ENCODE results near the gene OLR1.
A peak's percentile ranks its signal among the peaks of the same experiment; 100 is the strongest.

OLR1 gene

GRCh38 chr12:10153271-10154144, 18.4 kb downstream of the OLR1 start:
- peak; percentile 72 for DNase-seq (ENCODE audit: low spot score)

GRCh38 chr12:10151621-10152020, 20.3 kb downstream of the OLR1 start:
- DNase-seq (ENCODE audit: low spot score): no peak

GRCh38 chr12:10147714-10148403, 24.1 kb downstream of the OLR1 start:
- DNase-seq (ENCODE audit: low spot score): no peak

- no peak for DNase-seq (ENCODE audit: low spot score)
Measured at GRCh38 chr12:10142976-10143589, 28.8 kb downstream of the OLR1 start.

GRCh38 chr12:10140001-10140400, 31.9 kb downstream of the OLR1 start:
- peak; percentile 31 for DNase-seq (ENCODE audit: low spot score)

- no peak for DNase-seq (ENCODE audit: low spot score)
Measured at GRCh38 chr12:10136637-10137205, 35.2 kb downstream of the OLR1 start.

- no peak for DNase-seq (ENCODE audit: low spot score)
Measured at GRCh38 chr12:10135126-10135525, 36.8 kb downstream of the OLR1 start.

- DNase-seq (ENCODE audit: low spot score): no peak
Measured at GRCh38 chr12:10132850-10133370, 39.0 kb downstream of the OLR1 start.

GRCh38 chr12:10131111-10131690, 40.7 kb downstream of the OLR1 start:
- DNase-seq (ENCODE audit: low spot score): no peak

- DNase-seq (ENCODE audit: low spot score): no peak
Measured at GRCh38 chr12:10130042-10130441, 41.9 kb downstream of the OLR1 start, which contains the start of gene CLEC7A. CLEC7A (minus strand) TSS chr12:10130199; CDS start chr12:10130082, 117 bp downstream.

- DNase-seq (ENCODE audit: low spot score): no peak
Measured at GRCh38 chr12:10128687-10129086, 43.2 kb downstream of the OLR1 start.

- DNase-seq (ENCODE audit: low spot score): no peak
Measured at GRCh38 chr12:10126413-10126812, 45.5 kb downstream of the OLR1 start.

- DNase-seq (ENCODE audit: low spot score): no peak
Measured at GRCh38 chr12:10122689-10123088, 49.2 kb downstream of the OLR1 start.

- DNase-seq (ENCODE audit: low spot score): no peak
Measured at GRCh38 chr12:10121278-10121677, 50.7 kb downstream of the OLR1 start.

- no peak for DNase-seq (ENCODE audit: low spot score)
Measured at GRCh38 chr12:10119066-10119465, 52.9 kb downstream of the OLR1 start.

- DNase-seq (ENCODE audit: low spot score): no peak
Measured at GRCh38 chr12:10115890-10116289, 56.0 kb downstream of the OLR1 start.

- DNase-seq (ENCODE audit: low spot score): no peak
Measured at GRCh38 chr12:10115311-10115710, 56.6 kb downstream of the OLR1 start.

GRCh38 chr12:10113920-10114319, 58.0 kb downstream of the OLR1 start:
- no peak for DNase-seq (ENCODE audit: low spot score)

- no peak for DNase-seq (ENCODE audit: low spot score)
Measured at GRCh38 chr12:10113075-10113474, 58.9 kb downstream of the OLR1 start.

- no peak for DNase-seq (ENCODE audit: low spot score)
Measured at GRCh38 chr12:10111451-10111850, 60.5 kb downstream of the OLR1 start.

GRCh38 chr12:10110256-10110844, 61.6 kb downstream of the OLR1 start:
- DNase-seq (ENCODE audit: low spot score): no peak

Measured in hematopoietic multipotent progenitor cell treated with erythropoietin and hydrocortisone succinate and interleukin-3 and kit ligand, for 17 days (in vitro differentiated cells).